NAMALWA (cell line): ENCODE data around the gene FAF1.
"Not testable (repeated sequence)": the region's sequence is repeated elsewhere in the genome, so short reads cannot be mapped to it uniquely, and the experiment has no call there.

ENCODE experiments used
- DNase-seq: peaks from one replicate; pipeline ENCODE4 v3.0.0-alpha.2; 2015; ENCODE audit warnings: low spot score

FAF1 gene

DNA sequence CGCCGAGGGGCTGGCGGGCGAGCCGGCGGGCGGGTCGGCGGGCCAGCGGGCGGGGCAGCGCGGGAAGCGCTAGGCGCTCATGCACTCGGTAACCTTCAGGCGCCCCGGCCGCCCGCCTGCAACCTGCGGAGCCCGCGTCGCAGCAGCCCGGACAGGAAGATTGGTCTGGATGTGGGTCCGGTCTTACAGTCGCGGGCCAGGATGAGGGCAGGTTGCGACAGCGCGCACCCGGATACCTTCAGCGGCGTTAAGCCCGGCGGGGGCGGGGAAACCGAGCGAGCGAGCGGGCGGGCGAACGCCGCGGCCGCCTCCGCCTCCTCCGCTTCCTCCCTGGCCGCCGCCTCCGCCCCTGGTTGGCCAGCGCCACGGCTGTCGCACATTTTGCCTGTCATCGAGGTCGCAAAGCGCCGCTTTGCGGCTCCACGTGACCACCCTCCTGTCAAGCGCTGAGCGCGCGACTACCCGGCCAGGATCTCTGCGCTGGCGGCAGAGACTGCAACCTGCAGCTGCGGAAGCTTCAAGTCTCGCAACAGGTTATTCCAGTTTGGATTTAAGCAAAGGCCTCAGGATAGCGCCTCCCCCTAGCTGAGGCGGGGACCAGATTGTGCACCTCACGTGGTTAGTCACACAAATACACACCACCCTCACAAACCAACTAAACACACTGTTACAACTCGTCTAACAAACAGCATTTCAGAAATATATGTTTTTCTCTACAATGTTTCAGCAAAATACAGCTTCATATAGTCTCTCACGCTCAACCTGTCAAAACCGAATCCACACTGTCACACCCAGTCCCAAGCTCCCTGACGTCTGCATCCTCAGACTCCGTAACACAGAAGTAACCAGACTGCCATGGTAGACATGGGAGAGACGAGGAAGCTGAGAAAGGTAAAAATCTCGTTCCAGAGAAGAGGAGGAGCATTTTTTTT is at the start of gene FAF1:
Gene FAF1, minus strand, starts transcription at position 355 of the 932 bp plus-strand sequence. CDS start 456 bp downstream, outside the sequence.
- peak; percentile 98 for DNase-seq

DNA sequence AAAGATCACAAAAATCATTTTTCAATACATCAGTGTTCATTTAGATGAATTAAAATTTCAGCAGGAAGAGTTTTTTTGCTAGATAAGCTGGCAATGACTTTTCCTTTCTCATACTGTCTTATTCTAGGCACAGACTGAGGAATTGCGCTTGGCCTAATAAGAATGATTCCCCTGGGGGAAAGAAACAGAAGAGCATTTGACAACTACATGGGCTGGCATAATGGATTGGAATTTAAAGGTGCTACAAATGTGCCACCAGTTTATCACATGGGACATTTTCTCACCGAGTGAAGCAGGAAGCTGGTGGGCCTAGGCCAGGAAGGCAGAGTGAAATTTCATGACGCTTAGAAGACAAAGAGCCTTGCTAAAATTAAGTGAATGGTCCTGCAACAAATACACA is 49.3 kb upstream of the FAF1 start:
- DNase-seq: no peak

DNA sequence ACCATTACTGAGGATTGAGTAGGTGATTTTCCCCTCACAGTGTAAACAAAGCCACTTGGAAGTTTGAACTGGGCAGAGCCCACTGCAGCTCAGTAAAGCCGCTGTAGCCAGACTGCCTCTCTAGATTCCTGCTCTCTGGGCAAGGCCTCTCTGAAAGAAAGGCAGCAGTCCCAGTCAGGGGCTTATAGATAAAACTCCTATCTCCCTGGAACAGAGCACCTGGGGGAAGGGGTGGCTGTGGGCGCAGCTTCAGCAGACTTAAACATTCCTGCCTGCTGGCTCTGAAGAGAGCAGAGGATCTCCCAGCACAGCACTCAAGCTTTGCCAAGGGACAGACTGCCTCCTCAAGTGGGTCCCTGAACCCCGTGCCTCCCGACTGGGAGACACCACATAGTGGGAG is 45.5 kb upstream of the FAF1 start:
- not testable (repeated sequence) for DNase-seq

DNA sequence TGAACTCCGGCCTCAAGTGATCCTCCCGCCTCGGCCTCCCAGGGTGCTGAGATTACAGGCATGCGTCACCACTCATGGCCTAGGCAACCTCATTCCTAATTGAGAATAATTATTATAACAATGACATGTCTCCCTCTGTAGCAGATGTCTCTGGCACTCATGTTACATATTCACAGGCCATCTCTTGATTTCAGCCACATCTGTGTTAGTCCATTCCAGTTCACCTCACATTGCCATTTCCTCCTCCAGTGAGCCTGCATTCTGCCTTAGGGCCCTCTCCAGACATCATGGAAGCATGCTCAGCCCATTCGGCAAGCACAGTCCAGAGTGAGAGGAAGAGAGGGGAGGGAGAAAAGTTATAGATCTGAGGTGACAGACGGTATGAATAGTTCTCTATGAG is 42.4 kb upstream of the FAF1 start:
- DNase-seq: no peak

- DNase-seq: peak; percentile 73
These were observed 40.6 kb upstream of the FAF1 start for GRCh38 chr1:51000651-51001050.

DNA sequence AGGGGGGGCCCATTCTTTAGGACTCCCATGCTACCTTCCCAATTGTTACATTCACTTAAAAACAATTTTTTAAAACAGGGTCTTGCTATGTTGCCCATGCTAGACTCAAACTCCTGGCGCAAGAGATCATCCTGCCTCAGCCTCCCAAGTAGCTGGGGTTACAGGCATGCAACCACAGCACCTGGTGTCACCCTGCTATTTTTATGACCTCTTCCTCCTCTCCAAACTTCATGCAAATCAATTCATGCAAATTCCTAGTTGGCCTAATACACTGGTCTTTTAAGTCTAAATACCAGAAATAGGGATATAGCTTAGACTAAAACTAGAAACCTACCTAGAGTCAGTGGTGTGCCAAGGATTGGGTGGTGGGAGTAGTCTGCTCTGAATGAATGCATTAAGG is 40.1 kb upstream of the FAF1 start:
- DNase-seq: peak; percentile 93

DNA sequence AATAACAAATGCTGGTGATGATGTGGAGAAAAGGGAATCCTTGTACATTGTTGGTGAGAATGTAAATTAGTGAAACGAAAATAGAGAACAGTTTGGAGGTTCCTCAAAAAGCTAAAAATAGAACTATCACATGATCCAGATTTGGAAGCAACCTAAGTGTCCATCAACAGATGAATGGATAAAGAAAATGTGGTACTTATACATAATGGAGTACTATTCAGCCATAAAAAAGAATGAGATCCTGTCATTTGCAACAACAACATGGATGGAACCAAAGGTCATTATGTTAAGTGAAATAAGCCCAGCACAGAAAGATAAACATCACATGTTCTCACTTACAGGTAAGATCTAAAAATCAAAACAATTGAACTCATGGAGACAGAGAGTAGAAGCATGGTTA is 39.3 kb upstream of the FAF1 start:
- not testable (repeated sequence) for DNase-seq

- DNase-seq: no peak
These were observed 36.0 kb upstream of the FAF1 start for GRCh38 chr1:50996083-50996482.

DNA sequence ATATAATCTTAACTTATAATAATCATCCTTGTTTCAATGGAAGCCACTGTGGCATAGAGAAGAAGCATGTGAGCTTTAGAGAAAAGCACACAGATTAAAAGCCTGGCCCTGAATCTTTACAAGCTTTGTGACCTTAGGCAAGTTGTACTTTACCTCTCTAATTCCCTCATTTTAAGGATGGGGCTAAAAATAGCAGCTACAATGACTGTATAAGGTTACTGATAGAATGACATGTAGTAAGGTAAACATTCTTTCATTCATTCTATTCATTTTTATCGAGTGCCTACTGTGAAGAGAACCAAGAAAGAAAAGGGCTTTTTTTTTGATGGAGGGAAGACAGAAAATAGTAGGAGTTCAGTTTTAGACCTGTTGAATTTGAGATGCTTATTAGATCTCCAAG is 35.6 kb upstream of the FAF1 start:
- DNase-seq: no peak

DNA sequence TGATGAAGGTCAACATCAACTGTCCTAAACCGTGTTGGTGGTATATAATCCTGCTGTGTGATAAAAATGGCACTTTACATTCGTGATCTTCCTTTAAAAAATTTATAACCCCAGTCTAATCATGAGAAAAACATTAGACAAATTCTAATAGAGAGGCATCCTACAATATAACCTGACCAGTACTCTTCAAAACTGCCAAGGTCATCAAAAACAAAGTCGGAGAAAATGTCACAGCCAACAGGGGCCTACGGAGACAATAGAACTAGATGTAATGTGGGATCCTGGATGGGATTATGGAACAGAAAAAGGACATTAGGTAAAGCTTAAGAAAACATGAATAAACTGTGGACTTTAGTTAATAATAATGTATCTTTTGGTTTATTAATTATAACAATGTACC is 34.9 kb upstream of the FAF1 start:
- DNase-seq: no peak

- no peak for DNase-seq
These were observed 33.6 kb upstream of the FAF1 start for GRCh38 chr1:50993645-50994044.

GRCh38 chr1:50992532-50993318 is 32.7 kb upstream of the FAF1 start:
- no peak for DNase-seq

DNA sequence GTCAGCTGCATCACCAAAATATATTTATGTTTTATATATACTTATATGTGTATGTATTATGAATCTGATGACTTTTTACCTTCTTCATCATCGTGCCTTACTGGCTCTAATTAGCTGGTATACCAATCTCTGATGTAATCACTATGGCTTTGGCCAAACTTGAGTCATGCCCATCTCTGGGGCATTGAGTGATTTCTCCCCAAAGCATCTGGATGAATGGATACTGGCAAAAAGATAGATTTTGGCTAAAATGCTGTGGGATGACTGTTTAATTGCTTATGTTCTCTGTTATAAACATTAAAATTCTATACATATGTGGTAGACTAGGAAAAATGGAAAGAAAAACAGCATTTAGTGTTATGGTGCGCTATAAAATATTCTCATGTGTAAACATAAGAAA is 29.6 kb upstream of the FAF1 start:
- DNase-seq: no peak

DNA sequence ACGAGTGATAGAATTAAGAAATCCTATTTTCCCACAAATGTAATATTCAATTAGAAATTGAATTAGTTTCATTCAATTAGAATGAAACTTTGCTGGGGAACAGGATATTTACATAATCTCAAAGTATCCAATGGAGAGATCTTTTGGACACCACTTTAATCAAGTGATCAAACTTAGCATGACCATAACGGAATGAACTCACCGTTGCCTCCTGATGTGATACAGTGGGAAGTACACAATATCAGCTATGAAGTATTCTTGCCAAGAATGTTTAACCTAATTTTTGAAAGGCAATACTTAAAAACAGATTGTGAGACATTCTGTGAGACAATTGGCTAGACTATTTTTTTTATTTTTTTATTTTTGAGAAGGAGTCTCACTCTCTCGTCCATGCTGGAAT is 26.6 kb upstream of the FAF1 start:
- DNase-seq: no peak

DNA sequence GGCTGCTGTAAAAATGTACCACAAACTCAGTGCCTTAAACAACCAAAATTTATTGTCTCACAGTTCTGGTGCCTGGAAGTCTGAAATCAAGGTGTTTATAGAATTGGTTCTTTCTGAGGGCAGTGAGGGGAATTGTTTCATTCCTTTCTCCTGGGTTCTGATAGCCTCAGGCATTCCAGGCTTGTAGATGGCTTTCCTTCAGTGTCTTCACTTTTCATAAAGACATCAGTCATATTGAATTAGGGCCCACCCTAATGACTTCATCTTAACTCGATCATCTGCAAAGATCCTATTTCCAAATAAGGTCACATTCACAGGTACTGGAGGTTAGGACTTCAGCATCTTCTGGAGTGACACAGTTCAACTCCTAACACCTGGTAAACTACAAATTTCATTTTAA is 25.0 kb upstream of the FAF1 start:
- DNase-seq: no peak

GRCh38 chr1:50983219-50983802 is 23.2 kb upstream of the FAF1 start:
- DNase-seq: no peak

DNA sequence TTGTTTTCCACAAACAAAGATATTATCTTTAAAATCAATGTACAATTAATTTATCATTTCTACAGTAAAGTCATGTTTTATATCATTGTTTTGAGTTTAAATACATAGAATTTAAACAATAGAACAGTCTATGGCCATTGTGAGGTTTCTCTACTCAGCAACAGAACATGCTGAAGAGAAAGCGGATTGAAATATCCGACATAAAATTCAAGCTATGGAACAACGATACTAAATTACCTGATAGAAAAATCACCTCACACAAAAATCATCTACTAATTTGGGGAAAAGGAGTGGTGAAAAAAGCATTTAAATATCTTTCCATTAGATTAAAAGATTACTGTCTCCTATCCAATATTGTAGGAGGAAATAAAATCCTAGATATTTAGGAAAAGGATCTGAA is 22.5 kb upstream of the FAF1 start:
- DNase-seq: no peak

GRCh38 chr1:50981741-50982140 is 21.7 kb upstream of the FAF1 start:
- no peak for DNase-seq

DNA sequence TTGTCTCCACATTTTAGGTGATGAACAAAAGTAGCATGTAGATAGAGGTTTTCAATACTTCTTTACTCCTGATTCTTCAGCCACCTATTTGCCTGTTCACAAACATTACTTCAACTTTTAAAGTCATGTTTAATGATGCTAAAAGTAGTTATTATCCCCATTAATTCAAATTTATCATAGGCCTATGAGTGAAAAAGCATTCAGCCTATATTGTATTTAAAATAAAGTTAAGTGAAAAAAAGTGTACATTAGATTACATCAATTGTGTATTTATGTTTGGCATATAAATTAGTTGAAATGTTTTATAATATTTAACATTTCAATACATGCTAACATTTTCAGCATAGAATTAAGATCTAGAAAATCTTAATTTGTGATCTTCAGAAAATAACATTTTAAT is 20.4 kb upstream of the FAF1 start:
- DNase-seq: no peak

DNA sequence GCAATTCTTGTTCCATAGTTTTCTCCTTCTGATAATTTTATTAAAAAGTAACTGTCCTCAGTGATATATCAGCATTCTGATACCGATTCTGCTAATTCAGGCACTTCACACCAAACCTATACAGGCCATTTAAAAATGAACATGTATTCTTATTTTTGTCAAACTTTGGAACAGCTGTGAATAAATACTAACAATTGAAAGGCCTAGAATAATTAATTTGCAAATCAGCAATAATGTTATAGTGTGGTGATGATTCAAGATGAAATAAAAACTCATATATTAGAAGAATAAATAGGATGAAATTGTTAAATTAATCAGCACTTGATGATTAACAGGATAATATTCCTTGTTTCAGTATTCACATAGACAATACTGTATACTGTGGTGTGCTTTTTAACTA is 19.9 kb upstream of the FAF1 start:
- DNase-seq: no peak

DNA sequence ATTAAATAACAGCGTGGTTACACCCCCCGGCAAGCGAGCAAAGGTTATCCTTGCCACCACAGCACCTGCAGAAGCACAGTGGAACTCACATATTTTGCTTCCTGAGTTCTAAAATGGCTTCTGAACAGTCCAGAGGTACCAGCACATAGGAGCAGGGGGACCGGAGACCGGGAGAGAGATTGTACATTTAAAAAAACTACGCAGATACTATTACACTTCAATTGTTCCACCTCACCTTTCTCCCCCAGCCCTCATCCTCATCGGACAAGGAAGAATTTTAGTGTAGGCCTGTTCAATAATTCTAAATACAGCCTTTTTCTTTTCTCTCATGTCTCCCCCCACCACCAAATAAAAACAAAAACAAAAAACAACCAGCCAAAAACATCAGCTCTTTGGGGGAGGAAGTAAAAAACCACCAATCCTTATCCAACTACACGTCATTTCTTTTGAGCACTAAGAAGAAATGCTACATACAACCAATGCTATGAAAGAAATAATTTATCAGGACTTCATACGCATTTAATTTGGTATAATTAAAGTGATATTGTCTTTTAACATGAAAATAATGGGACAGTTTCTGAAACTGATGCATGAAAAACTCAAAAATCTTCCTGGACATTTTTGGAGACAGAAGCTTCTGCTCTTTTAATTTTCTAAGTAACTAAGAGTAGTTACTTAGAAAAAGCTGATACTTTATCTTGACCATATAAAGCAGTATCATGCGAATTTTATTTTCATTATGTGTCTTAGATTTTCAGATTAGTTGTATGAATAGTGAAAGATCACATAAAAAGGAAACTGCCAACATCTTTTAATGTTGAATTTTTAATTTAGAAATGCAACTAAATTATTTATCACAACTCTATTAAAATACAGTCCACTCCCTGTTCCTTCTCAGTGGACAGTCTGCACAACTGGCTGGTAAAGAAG is 19.1 kb upstream of the FAF1 start:
- peak; percentile 79 for DNase-seq
